Activated T-helper 9 cell treated with anti-CD3 and anti-CD28 coated beads, Interleukin-2, amount 50 U/mL, for 16 hours (primary cell): ENCODE measurements around the gene PKIG.
"Not testable (repeated sequence)": the region's sequence is repeated elsewhere in the genome, so short reads cannot be mapped to it uniquely, and the experiment has no call there.

Source experiments
- DNase-seq: peaks from one replicate; pipeline ENCODE4 v3.0.0-alpha.2; 2020; ENCODE audit warnings: low read depth

Gene PKIG

GRCh38 chr20:44572551-44573500, 9.6 kb upstream of the PKIG start:
- no peak for DNase-seq

DNA sequence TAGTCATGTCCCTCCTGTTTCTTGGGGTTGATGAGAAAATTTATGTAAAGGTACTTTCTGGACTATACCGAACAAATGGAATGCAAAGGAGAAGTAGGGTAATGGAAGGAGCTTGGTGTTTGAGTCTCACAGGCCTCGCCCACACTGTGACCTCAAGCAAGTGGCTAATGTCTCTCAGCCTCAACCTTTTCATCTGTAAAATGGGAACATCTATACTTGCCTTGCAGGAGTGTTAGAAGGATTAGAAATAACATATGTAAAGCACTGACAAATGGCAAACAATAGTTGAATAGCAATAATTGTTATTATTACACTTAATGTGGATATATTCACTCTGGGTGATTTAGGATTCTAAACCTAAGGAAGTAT, 8.9 kb upstream of the PKIG start:
- DNase-seq: no peak

GRCh38 chr20:44574372-44574771, 8.0 kb upstream of the PKIG start:
- DNase-seq: no peak

- no peak for DNase-seq
Measured at GRCh38 chr20:44576297-44576696, 6.1 kb upstream of the PKIG start.

DNA sequence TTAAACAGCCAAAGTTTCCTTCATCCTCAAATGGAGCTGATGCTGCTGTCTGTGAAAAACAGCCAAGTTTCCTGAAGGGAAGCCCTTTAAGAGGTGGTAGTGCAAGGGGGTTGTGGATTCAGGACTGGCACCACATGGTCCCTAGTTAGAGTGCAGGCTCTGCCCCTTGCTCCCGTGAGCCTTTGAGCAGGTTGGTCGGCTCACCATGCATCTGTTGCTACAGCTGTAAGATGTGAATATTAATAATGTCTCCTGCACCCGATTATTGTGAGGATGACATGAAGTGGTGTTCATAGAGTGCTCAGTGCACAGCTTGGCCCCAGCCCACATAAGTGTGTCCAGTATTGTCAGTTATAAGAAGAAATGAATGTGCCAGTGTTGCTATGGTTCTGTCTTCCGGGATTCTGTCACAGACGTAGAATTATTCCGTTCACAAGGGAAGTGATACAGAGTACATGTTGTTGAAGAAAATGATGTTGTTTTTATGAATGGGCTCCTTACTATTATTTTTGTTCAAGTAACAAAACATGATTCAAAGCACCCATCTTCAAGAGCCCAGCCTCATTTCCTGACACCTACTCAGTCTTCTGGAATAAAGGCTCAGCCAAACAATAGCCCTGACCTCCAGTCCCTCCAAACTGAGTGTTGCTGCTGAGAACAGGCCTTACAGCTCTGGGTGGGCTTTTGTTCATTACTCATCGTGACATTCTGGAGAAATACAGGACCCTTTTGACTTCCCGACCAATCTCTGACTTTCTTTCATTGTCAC, 2.9 kb upstream of the PKIG start:
- no peak for DNase-seq

GRCh38 chr20:44580581-44581268, 1.7 kb upstream of the PKIG start:
- DNase-seq: no peak

DNA sequence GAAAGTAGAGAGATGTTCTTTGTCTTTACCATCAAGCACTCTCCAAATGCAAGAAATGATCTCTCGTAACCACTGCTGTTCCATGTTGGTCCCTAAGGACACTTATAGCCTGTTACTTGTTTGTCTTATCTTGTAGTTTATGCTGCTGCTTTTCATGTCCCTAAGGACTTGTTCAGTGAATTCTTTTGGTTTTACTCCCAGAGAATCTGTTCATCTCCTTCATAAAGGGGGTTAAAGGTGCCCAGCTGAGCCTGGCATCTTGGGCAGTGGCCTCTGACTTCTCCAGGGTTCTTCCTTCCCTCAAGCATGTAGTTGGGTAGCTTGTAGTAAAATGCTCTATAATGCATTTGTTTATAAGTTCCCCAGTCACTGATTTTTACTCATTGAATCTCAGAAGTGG, 864 bp upstream of the PKIG start:
- DNase-seq: no peak

GRCh38 chr20:44583157-44583556, 778 bp downstream of the PKIG start:
- no peak for DNase-seq

- no peak for DNase-seq
Measured at GRCh38 chr20:44584162-44584561, 1.8 kb downstream of the PKIG start.

GRCh38 chr20:44585057-44585963, 2.9 kb downstream of the PKIG start:
- DNase-seq: no peak

GRCh38 chr20:44586289-44586911, 4.0 kb downstream of the PKIG start:
- no peak for DNase-seq

- no peak for DNase-seq
Measured at GRCh38 chr20:44587035-44587980, 4.9 kb downstream of the PKIG start.

DNA sequence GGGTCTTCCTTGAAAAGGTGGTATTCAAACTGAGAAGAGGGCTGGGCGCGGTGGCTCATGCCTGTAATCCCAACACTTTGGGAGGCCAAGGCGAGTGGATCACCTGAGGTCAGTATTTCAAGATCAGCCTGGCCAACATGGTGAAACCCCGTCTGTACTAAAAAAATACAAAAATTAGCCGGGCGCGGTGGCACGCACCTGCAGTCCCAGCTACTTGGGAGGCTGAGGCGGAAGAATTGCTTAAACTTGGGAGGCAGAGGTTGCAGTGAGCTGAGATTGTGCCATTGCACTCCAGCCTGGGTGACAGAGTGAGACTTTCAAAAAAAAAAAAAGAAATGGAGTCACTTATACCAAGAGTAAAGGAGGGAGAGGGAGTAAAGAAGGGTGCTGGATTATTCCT, 5.9 kb downstream of the PKIG start:
- not testable (repeated sequence) for DNase-seq

DNA sequence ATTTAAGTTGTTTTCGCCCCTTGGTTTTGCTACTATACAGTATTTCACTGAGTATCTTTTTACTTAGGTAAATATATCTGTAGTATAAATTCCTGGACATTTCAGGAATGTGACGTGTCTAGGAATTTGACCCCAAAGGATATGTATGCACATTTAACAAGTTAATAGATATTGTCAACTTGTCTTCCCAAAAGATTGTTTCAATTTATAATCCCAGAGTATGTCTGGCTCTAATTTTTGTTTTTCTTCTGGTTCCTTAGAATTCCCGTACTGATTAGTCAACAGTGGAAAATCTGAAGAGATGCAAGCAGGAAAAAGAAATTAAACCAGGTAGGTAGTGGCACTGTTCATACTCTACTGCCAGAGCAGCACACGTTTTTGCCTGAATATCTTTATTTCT, 7.2 kb downstream of the PKIG start:
- DNase-seq: no peak

DNA sequence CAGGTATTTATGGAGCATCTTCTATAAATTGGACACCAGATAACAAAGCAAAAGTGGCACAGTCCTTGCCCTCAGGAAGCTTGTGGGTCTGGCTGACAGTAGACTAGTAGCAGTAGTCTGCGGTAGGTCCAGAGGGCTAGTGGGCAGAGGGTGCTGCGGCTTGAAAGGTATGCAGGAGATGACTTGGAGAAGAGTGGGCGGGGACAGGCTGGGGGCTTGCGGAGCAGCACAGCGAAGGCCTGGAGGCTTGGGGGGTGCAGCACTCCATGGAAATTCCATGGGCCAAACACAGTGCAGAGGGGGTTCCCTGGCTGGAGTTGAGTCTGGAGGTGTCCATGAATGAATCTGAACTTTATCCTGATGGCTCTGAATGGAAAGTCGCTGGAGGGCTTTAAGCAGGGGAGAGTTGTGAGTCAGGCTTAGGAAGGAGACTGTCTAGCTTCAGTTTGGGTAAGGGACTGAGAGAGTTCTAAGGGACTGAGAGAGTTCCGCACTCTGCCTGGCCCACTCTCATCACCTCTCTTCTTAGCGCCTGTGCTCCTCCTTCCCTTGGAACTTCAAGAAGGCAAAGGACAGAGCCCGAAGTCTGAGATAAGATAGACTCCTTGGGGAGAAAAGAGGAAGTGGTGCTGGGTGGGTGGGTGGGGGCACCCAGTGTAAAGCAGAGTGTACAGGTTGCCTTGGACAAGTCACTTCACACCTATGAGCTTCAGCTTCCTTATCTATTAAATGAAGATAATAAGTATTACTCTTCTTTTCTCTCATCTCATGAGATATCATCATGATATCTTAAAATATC, 8.8 kb downstream of the PKIG start:
- DNase-seq: no peak

DNA sequence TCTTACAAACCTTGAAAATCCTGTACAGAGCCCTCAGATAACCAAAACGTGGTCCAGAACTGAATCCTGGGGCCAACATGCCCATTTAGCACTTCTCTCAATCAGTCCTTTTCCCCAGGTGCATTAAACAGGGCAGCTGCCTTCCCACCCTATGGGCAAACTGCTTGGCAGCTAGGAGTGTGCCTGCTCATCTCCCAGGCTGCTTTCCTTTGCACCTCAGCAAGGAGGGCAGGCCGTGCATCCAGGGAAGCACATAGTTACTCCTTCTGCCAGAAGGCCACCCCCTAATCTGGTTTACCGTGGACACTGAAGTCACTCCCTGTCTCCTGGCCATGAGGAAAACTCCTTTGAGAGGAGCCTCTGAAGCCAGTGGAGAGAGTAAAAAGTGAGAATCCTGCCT, 10.0 kb downstream of the PKIG start:
- DNase-seq: no peak

DNA sequence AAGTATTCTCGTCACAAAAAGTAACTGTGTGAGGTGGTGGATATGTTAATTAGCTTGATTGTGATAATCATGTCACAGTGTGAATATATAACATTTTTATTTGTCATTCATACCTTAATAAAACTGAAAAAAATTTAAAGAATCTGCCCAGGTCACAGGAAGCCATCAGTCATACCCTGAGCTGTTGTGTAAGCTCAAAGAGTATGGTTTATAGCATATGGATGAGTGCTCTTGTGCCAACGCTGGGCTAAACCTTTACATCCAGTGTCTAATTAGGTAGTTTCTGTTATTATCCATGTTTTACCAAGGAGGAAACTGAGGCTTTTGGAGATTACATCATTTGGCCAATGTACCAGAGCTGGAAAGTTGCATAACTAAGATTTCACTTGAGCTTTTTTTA, 11.4 kb downstream of the PKIG start:
- no peak for DNase-seq

GRCh38 chr20:44594730-44595129, 12.4 kb downstream of the PKIG start:
- DNase-seq: no peak

GRCh38 chr20:44596010-44596409, 13.6 kb downstream of the PKIG start:
- DNase-seq: no peak
